BLaER1 (cell line): ENCODE results near the gene SGCD.

Experiments
- H3K27ac ChIP-seq: shearing (Covaris generic); formaldehyde crosslinking; 2 replicates; pipeline ENCODE4 v1.8.1; 2022
- H3K27me3 ChIP-seq: shearing (Covaris generic); formaldehyde crosslinking; 2 replicates; pipeline ENCODE4 v1.8.1; 2022
- H3K36me3 ChIP-seq: shearing (Covaris generic); formaldehyde crosslinking; 2 replicates; pipeline ENCODE4 v1.8.1; 2022
- H3K4me1 ChIP-seq: shearing (Covaris generic); formaldehyde crosslinking; 2 replicates; pipeline ENCODE4 v1.8.1; 2022
- H3K4me2 ChIP-seq: shearing (Covaris generic); formaldehyde crosslinking; 2 replicates; pipeline ENCODE4 v1.8.1; 2022
- H3K4me3 ChIP-seq: shearing (Covaris generic); formaldehyde crosslinking; 2 replicates; pipeline ENCODE4 v1.8.1; 2022
- H3K9ac ChIP-seq: shearing (Covaris generic); formaldehyde crosslinking; 2 replicates; pipeline ENCODE4 v1.8.1; 2022
- H3K9me3 ChIP-seq: shearing (Covaris generic); formaldehyde crosslinking; 2 replicates; pipeline ENCODE4 v1.8.1; 2022
- H4K20me1 ChIP-seq: shearing (Covaris generic); formaldehyde crosslinking; 2 replicates; pipeline ENCODE4 v1.8.1; 2022
- Cebpa-rat ChIP-seq: shearing (Covaris generic); IDR thresholded peaks from 2 replicates; pipeline ENCODE4 v1.8.1; 2022

SGCD gene

GRCh38 chr5:156716591-156717380, 389.8 kb downstream of the SGCD start:
- TF ChIP-seq Cebpa-rat, result no peak
- Histone ChIP-seq H3K36me3 (no peaks in the 10 kb centered on the region), H3K4me1 (peaks cover 46% of the 10 kb centered on the region), H3K27ac (peak overlapping the region; percentile 59; the same call in 1 of the 2 replicates), H3K9me3 (no peaks in the 10 kb centered on the region), H3K4me3 (no peak overlapping the region), H3K4me2 (peak overlapping the region; percentile 44), H3K9ac (no peak overlapping the region), H3K27me3 (no peaks in the 10 kb centered on the region), H4K20me1 (no peaks in the 10 kb centered on the region)

GRCh38 chr5:156718985-156719384, 392.0 kb downstream of the SGCD start:
- Histone ChIP-seq H3K27ac (no peak overlapping the region), H3K36me3 (no peaks in the 10 kb centered on the region), H4K20me1 (no peaks in the 10 kb centered on the region), H3K9ac (no peak overlapping the region), H3K4me1 (peaks cover 37% of the 10 kb centered on the region), H3K9me3 (no peaks in the 10 kb centered on the region), H3K27me3 (no peaks in the 10 kb centered on the region), H3K4me3 (no peak overlapping the region), H3K4me2 (no peak overlapping the region)
- no peak for TF ChIP-seq Cebpa-rat

- Histone ChIP-seq H3K4me1 (peaks cover 19% of the 10 kb centered on the region), H3K27ac (no peak overlapping the region), H3K27me3 (no peaks in the 10 kb centered on the region), H3K36me3 (no peaks in the 10 kb centered on the region), H3K4me3 (no peak overlapping the region), H3K4me2 (no peak overlapping the region), H4K20me1 (no peaks in the 10 kb centered on the region), H3K9me3 (no peaks in the 10 kb centered on the region), H3K9ac (no peak overlapping the region)
- TF ChIP-seq Cebpa-rat, result no peak
Measured at GRCh38 chr5:156722358-156722757, 395.4 kb downstream of the SGCD start.

GRCh38 chr5:156735477-156735876, 408.5 kb downstream of the SGCD start:
- Histone ChIP-seq H3K27ac (no peak overlapping the region), H3K36me3 (no peaks in the 10 kb centered on the region), H3K4me3 (no peak overlapping the region), H4K20me1 (no peaks in the 10 kb centered on the region), H3K27me3 (no peaks in the 10 kb centered on the region), H3K4me1 (no peaks in the 10 kb centered on the region), H3K9me3 (no peaks in the 10 kb centered on the region), H3K9ac (no peak overlapping the region), H3K4me2 (no peak overlapping the region)
- TF ChIP-seq Cebpa-rat, result no peak

- Histone ChIP-seq H3K27me3 (no peaks in the 10 kb centered on the region), H3K4me1 (no peaks in the 10 kb centered on the region), H3K4me3 (no peak overlapping the region), H3K36me3 (no peaks in the 10 kb centered on the region), H4K20me1 (no peaks in the 10 kb centered on the region), H3K4me2 (no peak overlapping the region), H3K9ac (no peak overlapping the region), H3K9me3 (no peaks in the 10 kb centered on the region), H3K27ac (no peak overlapping the region)
- TF ChIP-seq Cebpa-rat, result no peak
Measured at GRCh38 chr5:156741516-156741915, 414.6 kb downstream of the SGCD start.

- Histone ChIP-seq H3K4me2 (no peak overlapping the region), H3K9ac (no peak overlapping the region), H3K27ac (no peak overlapping the region), H4K20me1 (no peaks in the 10 kb centered on the region), H3K4me3 (no peak overlapping the region), H3K9me3 (no peaks in the 10 kb centered on the region), H3K27me3 (no peaks in the 10 kb centered on the region), H3K4me1 (no peaks in the 10 kb centered on the region), H3K36me3 (no peaks in the 10 kb centered on the region)
- no peak for TF ChIP-seq Cebpa-rat
Measured at GRCh38 chr5:156753846-156754245, 426.9 kb downstream of the SGCD start.

- Histone ChIP-seq H3K4me3 (no peak overlapping the region), H3K27ac (no peak overlapping the region), H3K9me3 (no peaks in the 10 kb centered on the region), H3K4me2 (no peak overlapping the region), H4K20me1 (no peaks in the 10 kb centered on the region), H3K9ac (no peak overlapping the region), H3K4me1 (no peaks in the 10 kb centered on the region), H3K36me3 (no peaks in the 10 kb centered on the region), H3K27me3 (no peaks in the 10 kb centered on the region)
- TF ChIP-seq Cebpa-rat, result no peak
Measured at GRCh38 chr5:156755421-156756087, 428.6 kb downstream of the SGCD start.

- Histone ChIP-seq H3K4me1 (no peaks in the 10 kb centered on the region), H4K20me1 (no peaks in the 10 kb centered on the region), H3K4me2 (no peak overlapping the region), H3K4me3 (no peak overlapping the region), H3K9me3 (no peaks in the 10 kb centered on the region), H3K27me3 (no peaks in the 10 kb centered on the region), H3K9ac (no peak overlapping the region), H3K36me3 (no peaks in the 10 kb centered on the region), H3K27ac (no peak overlapping the region)
- TF ChIP-seq Cebpa-rat, result no peak
Measured at GRCh38 chr5:156758011-156758791, 431.2 kb downstream of the SGCD start.

- H3K9ac ChIP-seq, result no peak overlapping the region
- H3K4me3 ChIP-seq, result no peak overlapping the region
- H3K36me3 ChIP-seq, result no peaks in the 10 kb centered on the region
- H3K27ac ChIP-seq, result no peak overlapping the region
- H3K4me2 ChIP-seq, result no peak overlapping the region
- H3K27me3 ChIP-seq, result no peaks in the 10 kb centered on the region
- TF ChIP-seq Cebpa-rat, result no peak
- H4K20me1 ChIP-seq, result no peaks in the 10 kb centered on the region
- no peaks in the 10 kb centered on the region for H3K4me1 ChIP-seq
- no peaks in the 10 kb centered on the region for H3K9me3 ChIP-seq
Measured at GRCh38 chr5:156759156-156759555, 432.2 kb downstream of the SGCD start.

GRCh38 chr5:156762771-156763170, 435.8 kb downstream of the SGCD start:
- Histone ChIP-seq H3K27ac (no peak overlapping the region), H3K9ac (no peak overlapping the region), H4K20me1 (no peaks in the 10 kb centered on the region), H3K4me1 (no peaks in the 10 kb centered on the region), H3K27me3 (no peaks in the 10 kb centered on the region), H3K9me3 (no peaks in the 10 kb centered on the region), H3K4me2 (no peak overlapping the region), H3K4me3 (no peak overlapping the region), H3K36me3 (no peaks in the 10 kb centered on the region)
- no peak for TF ChIP-seq Cebpa-rat
